ENCODE data around the gene LTA. TPM values are rescaled to one million over a fixed set of nuclear protein-coding genes. Genes with fewer than 3 reads are reported as not detected.

LTA gene
- total and polyA plus RNA-seq, 2 donors (not counting 1 experiment from before 2014, with no cell fraction given) = 8.6 to 8.8 TPM

GRCh38 chr6:31528307-31528777 lies 43.7 kb upstream of the LTA start:
- H3K4me3 Mint-ChIP-seq = no peak overlapping the region
- Histone ChIP-seq H3K79me2 (ENCODE audit: control insufficient read depth, insufficient read depth, low read length) (no peaks in the 10 kb centered on the region), H3K36me3 (replicated peaks in 1 of 2; ENCODE audit: control extremely low read depth in 1 of 2, control insufficient read depth in 1 of 2, extremely low read depth in 1 of 2, insufficient read depth in 2 of 2, low read length in 1 of 2) (peaks cover 0 to 34% of the 10 kb centered on the region in 2 experiments), H3K4me3 (ENCODE audit: control extremely low read depth in 1 of 5, extremely low read depth in 1 of 5, insufficient read depth in 1 of 5, low read depth in 2 of 5, low read length in 4 of 5) (no peak overlapping the region), H3K4me2 (replicated peaks; ENCODE audit: low read depth, low read length, poor library complexity, severe bottlenecking) (no peak overlapping the region), H3K9ac (ENCODE audit: low read length) (no peak overlapping the region), H3K27me3 (replicated peaks in 1 of 4; ENCODE audit: control extremely low read depth in 1 of 4, control insufficient read depth in 3 of 4, insufficient read depth in 4 of 4, low read length in 3 of 4) (no peaks in the 10 kb centered on the region), H2AFZ (ENCODE audit: insufficient read depth, low read depth, low read length, poor library complexity, severe bottlenecking) (no peak overlapping the region), H3K9me3 (ENCODE audit: control extremely low read depth in 1 of 3, control insufficient read depth in 2 of 3, insufficient read depth in 1 of 3, low read length in 2 of 3) (no peaks in the 10 kb centered on the region), H3K4me1 (ENCODE audit: control insufficient read depth in 2 of 2, insufficient read depth in 2 of 2, low read length in 2 of 2) (no peaks in the 10 kb centered on the region), H3K27ac (ENCODE audit: low read length in 2 of 2) (no peak overlapping the region), H4K20me1 (ENCODE audit: control insufficient read depth, insufficient read depth, low read length, poor library complexity, severe bottlenecking) (peaks cover 34% of the 10 kb centered on the region)
- CTCF ChIA-PET = interaction anchor here (0.7 to 1.8 kb wide), 3 partner anchors 13 to 242 kb away, joined by 3 to 6 read pairs (median 3); partner anchors contain the start of gene DDX39B
- no peak overlapping the region for H3K27ac Mint-ChIP-seq
- no peak for TF ChIP-seq EZH2 (IDR thresholded peaks at IDR 0.05; ENCODE audit: borderline replicate concordance, insufficient read depth, low read depth, low read length, poor library complexity, severe bottlenecking)
- TF ChIP-seq, protein P1, sequence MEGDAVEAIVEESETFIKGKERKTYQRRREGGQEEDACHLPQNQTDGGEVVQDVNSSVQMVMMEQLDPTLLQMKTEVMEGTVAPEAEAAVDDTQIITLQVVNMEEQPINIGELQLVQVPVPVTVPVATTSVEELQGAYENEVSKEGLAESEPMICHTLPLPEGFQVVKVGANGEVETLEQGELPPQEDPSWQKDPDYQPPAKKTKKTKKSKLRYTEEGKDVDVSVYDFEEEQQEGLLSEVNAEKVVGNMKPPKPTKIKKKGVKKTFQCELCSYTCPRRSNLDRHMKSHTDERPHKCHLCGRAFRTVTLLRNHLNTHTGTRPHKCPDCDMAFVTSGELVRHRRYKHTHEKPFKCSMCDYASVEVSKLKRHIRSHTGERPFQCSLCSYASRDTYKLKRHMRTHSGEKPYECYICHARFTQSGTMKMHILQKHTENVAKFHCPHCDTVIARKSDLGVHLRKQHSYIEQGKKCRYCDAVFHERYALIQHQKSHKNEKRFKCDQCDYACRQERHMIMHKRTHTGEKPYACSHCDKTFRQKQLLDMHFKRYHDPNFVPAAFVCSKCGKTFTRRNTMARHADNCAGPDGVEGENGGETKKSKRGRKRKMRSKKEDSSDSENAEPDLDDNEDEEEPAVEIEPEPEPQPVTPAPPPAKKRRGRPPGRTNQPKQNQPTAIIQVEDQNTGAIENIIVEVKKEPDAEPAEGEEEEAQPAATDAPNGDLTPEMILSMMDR (IDR thresholded peaks at IDR 0.05) = no peak
- peaks cover 8% of the 10 kb centered on the region for H3K4me1 Mint-ChIP-seq
- WGBS (ENCODE audit: insufficient coverage) = 95% methylated on average over 4 of the region's 4 CpGs
- H3K9me3 Mint-ChIP-seq (ENCODE audit: insufficient read depth) = no peaks in the 10 kb centered on the region
- ATAC-seq (ENCODE audit: low read depth) = no peak
- POLR2A ChIA-PET = interaction anchor here (0.7 kb wide), 3 partner anchors 13 to 34 kb away, joined by 3 to 8 read pairs (median 3); no protein-coding TSS in a partner anchor
- no peak for DNase-seq
- intact Hi-C loops (cut with micrococcal nuclease) = no loop called here
- H3K27me3 Mint-ChIP-seq = no peaks in the 10 kb centered on the region

DNA sequence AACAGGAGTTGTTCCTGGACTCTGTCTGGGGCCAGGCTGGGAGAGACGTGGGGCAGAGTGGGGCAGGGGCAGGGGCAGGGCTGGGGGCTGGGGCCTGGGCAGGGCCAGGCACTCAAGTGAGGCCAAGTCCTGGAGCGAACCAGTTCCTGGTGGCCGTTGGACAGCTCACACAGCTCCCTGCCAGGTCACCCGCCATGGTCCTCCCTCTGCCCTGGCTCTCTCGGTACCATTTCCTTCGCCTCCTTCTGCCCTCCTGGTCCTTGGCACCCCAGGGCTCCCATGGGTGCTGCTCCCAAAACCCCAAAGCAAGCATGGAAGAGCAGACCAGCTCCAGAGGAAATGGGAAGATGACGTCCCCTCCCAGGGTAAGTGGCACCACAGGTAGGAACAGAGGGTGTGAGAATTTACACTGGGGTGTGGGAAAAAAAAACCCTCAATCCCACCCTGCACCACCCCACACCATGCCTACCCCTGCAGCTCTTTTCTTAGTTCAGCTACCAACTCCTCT lies 43.2 kb upstream of the LTA start, which contains the start of gene MCCD1:
Gene MCCD1, plus strand, starts transcription at position 142 of the 508 bp plus-strand sequence. Its CDS starts 53 bp downstream, at position 195.
- H3K27ac Mint-ChIP-seq = no peak within 1 kb of the TSS
- no peak within 1 kb of the TSS for H3K9ac ChIP-seq (ENCODE audit: low read length)
- TF ChIP-seq, protein P1 (IDR thresholded peaks at IDR 0.05) = no peak
- no peak for TF ChIP-seq EZH2 (IDR thresholded peaks at IDR 0.05; ENCODE audit: borderline replicate concordance, insufficient read depth, low read depth, low read length, poor library complexity, severe bottlenecking)
- H3K36me3 ChIP-seq (replicated peaks in 1 of 2; ENCODE audit: control extremely low read depth in 1 of 2, control insufficient read depth in 1 of 2, extremely low read depth in 1 of 2, insufficient read depth in 2 of 2, low read length in 1 of 2) = peaks cover 0 to 40% of the 10 kb centered on the region in 2 experiments
- H3K27me3 Mint-ChIP-seq = no peaks in the 10 kb centered on the region
- H4K20me1 ChIP-seq (ENCODE audit: control insufficient read depth, insufficient read depth, low read length, poor library complexity, severe bottlenecking) = peaks cover 39% of the 10 kb centered on the region
- no peaks in the 10 kb centered on the region for H3K27me3 ChIP-seq (replicated peaks in 1 of 4; ENCODE audit: control extremely low read depth in 1 of 4, control insufficient read depth in 3 of 4, insufficient read depth in 4 of 4, low read length in 3 of 4)
- H3K4me1 Mint-ChIP-seq = peaks cover 12% of the 10 kb centered on the region
- H3K4me1 ChIP-seq (ENCODE audit: control insufficient read depth in 2 of 2, insufficient read depth in 2 of 2, low read length in 2 of 2) = no peaks in the 10 kb centered on the region
- CTCF ChIA-PET = interaction anchor here (1.1 to 1.8 kb wide), 2 partner anchors 13 to 34 kb away, joined by 3 to 6 read pairs; partner anchors contain the start of gene DDX39B
- ATAC-seq (ENCODE audit: low read depth) (no peak), DNase-seq (no peak)
- H3K79me2 ChIP-seq (ENCODE audit: control insufficient read depth, insufficient read depth, low read length) = no peaks in the 10 kb centered on the region
- no peak within 1 kb of the TSS for H2AFZ ChIP-seq (ENCODE audit: insufficient read depth, low read depth, low read length, poor library complexity, severe bottlenecking)
- POLR2A ChIA-PET = interaction anchor here (0.7 to 1.3 kb wide), 3 partner anchors 13 to 31 kb away, joined by 3 to 4 read pairs (median 3); partner anchors contain the start of genes DDX39B and MICB
- H3K4me3 ChIP-seq (ENCODE audit: control extremely low read depth in 1 of 5, extremely low read depth in 1 of 5, insufficient read depth in 1 of 5, low read depth in 2 of 5, low read length in 4 of 5) = no peak within 1 kb of the TSS
- no peaks in the 10 kb centered on the region for H3K9me3 Mint-ChIP-seq (ENCODE audit: insufficient read depth)
- H3K9me3 ChIP-seq (ENCODE audit: control extremely low read depth in 1 of 3, control insufficient read depth in 2 of 3, insufficient read depth in 1 of 3, low read length in 2 of 3) = no peaks in the 10 kb centered on the region
- 90% methylated on average over 6 of the region's 7 CpGs for WGBS (ENCODE audit: insufficient coverage)
- intact Hi-C loops (cut with micrococcal nuclease) = no loop called here
- no peak within 1 kb of the TSS for H3K27ac ChIP-seq (ENCODE audit: low read length in 2 of 2)
- H3K4me2 ChIP-seq (replicated peaks; ENCODE audit: low read depth, low read length, poor library complexity, severe bottlenecking) = no peak within 1 kb of the TSS
- H3K4me3 Mint-ChIP-seq = no peak within 1 kb of the TSS

All from B cell (primary cell).